DND-41 (cell line): ENCODE data around the gene ACTMAP.

Source experiments
- EZH2 ChIP-seq: IDR thresholded peaks from 3 replicates; pipeline ENCODE4 v1.6.1; 2012; ENCODE audit warnings: borderline replicate concordance, low read depth, mild to moderate bottlenecking, moderate library complexity, low read length, inconsistent platforms; ENCODE audit not compliant: severe bottlenecking
- TF ChIP-seq, protein P1 (sequence below): IDR thresholded peaks from 2 replicates; pipeline ENCODE4 v1.5.1; 2012; ENCODE audit warnings: borderline replicate concordance, low read length, moderate library complexity, mild to moderate bottlenecking; ENCODE audit not compliant: poor library complexity, severe bottlenecking; ENCODE audit errors: extremely low read depth

DNA sequence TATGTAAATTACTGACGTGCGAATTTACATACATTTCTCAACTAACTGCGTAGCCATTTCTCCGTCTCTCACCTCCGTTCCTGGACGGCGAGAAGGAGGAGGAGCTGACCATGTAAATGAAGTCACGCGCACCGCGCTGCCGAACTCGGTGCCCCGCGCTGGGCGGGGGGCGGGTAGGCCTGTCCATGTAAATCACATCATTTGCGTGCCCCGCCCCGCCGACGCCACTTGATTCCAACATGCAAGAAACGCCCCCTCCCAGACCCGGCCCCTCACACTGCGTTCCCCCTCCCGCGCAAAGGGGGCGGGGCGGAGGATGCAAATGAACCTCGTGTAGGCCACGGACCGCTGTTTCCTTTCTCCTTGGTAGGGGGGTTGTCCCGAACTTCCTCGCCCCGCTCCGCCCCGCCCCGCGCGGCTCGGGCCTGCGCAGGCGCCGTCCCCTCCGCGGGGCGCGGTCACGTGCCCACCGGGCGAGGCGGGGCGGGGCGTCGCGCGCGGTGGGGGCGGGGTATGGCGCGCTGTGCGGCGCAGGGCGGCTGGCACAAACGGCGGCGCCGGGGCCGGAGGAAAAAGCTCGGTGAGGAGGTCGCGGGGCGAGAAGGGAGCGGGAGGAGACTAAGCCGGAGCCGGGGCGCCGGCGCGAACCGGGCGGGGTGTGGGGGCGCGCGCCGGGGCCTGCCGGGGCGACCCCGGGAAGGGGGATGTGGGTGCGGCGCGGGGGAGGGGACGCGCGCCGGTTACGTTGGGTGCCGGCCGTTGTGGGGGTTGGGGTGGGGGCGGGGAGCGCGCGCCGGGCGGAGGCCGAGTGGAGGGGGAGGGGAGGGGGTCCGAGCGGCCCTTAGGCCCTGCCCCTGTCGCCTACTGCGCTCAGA is 48.6 kb upstream of the ACTMAP start, which contains the start of gene EGLN2:
- TF ChIP-seq, protein P1, sequence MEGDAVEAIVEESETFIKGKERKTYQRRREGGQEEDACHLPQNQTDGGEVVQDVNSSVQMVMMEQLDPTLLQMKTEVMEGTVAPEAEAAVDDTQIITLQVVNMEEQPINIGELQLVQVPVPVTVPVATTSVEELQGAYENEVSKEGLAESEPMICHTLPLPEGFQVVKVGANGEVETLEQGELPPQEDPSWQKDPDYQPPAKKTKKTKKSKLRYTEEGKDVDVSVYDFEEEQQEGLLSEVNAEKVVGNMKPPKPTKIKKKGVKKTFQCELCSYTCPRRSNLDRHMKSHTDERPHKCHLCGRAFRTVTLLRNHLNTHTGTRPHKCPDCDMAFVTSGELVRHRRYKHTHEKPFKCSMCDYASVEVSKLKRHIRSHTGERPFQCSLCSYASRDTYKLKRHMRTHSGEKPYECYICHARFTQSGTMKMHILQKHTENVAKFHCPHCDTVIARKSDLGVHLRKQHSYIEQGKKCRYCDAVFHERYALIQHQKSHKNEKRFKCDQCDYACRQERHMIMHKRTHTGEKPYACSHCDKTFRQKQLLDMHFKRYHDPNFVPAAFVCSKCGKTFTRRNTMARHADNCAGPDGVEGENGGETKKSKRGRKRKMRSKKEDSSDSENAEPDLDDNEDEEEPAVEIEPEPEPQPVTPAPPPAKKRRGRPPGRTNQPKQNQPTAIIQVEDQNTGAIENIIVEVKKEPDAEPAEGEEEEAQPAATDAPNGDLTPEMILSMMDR = no peak
- no peak for TF ChIP-seq EZH2
